Hematopoietic multipotent progenitor cell treated with erythropoietin and hydrocortisone succinate and interleukin-3 and kit ligand, for 17 days (in vitro differentiated cells): Measurements from ENCODE around the gene FRMPD1.

Experiments used
- DNase-seq: peaks from one replicate; pipeline ENCODE4 v3.0.0-alpha.2; 2015; ENCODE audit warnings: low spot score

FRMPD1 gene

DNA sequence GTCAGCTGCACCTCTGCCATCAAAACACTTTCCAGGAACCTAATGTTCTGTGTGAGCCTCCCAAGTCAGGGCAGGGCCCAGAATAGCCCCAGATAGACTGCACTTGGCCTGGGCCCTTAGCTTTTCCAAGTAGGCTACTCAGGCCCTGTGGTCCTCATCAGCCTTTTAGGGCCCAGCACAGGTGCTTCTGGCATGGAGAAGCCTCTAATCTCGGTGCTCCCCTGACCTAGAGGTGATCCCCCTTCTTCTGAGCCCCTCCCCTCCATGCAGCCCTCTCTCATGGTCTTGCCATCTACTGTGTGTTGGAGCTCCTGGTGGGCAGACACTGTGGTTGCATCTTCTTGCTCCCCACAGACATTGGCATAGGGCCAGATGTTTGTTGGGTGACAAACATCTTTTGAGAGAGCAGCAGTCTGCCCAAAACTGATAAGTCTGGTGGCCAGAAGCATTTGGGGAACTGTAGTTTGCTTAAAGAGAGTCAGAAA lies 28.1 kb downstream of the FRMPD1 start:
- DNase-seq: peak; percentile 23

DNA sequence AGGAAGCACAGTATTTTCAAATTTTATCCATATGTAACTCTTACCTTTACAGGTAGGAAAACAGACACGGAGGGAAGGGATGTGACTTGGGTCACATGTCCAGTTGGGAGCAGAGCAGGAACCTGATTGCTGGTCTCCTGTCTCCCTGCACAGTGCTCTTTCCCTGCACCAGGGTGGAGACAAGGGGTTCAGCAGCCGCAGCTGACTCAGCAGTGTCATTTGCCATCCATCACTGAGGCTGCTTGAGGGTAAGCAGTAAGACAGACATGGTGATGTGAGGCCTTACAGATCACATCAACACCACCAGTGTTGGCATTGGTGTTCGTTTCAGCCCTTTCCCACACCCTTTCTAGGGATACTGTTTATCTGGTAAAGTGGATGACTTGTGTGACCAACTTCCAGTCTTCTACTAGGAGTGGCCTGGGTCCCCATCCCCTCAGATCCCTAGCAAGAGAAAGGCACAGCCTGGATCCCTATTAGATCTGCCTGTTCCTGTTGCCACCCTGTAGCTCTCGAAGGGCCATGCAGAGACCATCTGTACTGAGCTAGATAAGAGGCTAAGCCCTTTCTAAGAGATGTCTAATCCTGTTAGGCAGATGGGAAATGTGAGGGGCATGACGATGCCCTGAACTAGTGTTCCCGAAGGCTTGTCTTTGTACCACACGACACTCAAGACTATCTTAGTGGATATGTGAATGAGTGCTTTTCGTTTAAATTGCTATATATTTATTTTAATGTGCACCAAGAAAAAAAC lies 29.1 kb downstream of the FRMPD1 start:
- no peak for DNase-seq

DNA sequence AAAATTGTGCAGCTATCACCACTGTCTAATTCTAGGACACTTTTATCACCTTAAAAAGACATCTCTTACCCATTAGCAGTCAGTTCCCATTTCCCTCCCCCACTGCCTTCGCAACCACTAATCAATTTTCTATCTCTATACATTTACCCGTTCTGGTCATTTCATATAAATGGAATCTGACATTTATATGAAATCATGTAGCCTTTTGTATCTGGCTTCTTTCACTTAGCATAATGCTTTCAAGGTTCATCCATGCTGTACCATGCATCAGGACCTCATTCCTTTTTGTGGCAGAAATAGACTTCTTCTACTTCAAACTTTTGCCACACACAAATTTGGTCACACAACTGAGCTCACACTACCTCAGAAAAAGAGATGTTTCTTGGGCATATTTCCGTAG lies 32.2 kb downstream of the FRMPD1 start:
- no peak for DNase-seq

DNA sequence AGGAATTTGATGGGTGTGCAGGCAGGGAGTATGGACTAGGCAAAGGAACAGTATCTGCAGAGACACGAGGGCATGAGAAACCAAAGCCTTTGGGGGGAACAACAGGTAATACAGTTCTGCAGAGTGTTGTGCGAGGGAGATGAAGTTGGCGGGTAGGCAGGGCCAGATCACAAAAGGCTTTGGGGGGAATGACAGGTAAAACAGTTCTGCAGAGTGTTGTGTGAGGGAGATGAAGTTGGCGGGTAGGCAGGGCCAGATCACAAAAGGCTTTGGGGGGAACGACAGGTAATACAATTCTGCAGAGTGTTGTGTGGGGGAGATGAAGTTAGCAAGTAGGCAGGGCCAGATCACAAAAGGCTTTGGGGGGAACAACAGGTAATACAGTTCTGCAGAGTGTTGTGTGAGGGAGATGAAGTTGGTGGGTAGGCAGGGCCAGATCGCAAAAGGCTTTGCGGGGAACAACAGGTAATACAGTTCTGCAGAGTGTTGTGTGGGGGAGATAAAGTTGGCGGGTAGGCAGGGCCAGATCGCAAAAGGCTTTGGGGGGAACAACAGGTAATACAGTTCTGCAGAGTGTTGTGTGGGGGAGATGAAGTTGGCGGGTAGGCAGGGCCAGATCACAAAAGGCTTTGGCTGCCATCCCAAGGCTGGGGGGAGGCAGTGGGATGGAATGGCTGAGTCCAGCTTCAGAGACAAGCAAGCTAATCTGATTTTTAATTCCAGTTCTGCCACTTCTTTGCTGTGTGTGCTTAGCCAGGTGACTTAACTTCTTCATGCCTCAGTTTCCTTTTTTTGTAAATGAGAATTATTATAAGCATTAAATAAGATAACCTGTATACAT lies 33.0 kb downstream of the FRMPD1 start:
- DNase-seq: no peak

DNA sequence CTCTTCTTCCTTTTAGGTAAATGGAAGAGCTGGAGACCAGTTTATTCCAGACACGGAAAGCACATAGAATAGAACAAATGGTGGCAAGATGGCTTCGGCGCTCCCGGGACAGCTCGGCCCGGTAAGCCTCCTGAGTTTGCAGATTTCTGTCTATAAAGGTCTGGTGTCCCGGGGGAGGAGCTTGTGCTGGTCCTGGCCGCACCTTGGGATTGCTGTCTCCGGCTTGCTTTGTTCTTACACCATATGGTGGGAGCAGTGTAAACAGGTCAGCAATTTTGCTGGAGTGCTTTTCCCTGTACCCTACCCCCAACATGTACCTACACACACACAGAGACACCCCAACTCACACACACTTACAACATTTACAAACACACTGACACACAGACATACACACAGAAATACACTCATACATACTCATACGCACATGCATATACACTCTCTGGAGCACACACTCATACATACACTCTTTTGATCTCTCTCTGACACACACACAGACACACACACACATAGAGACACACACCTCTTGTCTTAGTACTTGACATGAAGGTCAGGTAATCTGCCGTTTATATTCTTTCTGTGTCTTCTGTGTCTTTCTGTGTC lies 42.0 kb downstream of the FRMPD1 start:
- no peak for DNase-seq

DNA sequence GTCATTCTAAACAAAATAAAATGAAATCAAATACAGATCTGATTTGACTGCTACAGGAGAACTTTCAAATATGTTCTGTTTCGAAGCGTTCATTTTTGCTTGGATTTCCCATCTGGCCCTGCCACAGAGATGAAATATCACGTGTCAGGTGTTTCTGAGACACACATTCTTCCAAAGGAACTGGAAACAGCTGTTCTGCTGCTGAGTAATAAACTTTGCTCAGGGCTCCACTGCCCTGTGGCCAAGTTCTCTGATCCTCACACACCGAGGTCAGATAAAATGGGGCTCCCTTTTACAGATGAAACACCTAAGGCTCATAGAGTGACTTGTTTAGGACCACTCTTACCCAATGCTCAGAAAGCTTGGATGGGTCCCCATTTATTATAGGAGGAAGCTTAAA lies 42.5 kb downstream of the FRMPD1 start:
- DNase-seq: no peak

DNA sequence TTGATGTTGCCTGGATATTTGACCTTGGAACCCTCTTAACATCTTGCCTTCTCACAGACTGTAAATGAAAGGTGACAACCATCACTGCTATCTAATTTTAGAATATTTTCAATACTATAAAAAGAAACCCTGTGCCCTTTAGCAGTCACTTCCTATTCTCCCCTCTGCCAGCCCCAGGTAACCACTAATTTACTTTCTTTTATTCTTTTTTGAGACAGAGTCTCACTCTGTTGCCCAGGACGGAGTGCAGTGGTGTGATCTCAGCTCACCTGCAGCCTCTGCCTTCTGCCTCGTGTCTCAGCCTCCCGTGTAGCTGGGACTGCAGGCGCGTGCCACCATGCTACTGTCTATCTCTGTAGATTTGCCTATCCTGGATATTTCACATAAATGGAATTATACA lies 43.6 kb downstream of the FRMPD1 start:
- no peak for DNase-seq

DNA sequence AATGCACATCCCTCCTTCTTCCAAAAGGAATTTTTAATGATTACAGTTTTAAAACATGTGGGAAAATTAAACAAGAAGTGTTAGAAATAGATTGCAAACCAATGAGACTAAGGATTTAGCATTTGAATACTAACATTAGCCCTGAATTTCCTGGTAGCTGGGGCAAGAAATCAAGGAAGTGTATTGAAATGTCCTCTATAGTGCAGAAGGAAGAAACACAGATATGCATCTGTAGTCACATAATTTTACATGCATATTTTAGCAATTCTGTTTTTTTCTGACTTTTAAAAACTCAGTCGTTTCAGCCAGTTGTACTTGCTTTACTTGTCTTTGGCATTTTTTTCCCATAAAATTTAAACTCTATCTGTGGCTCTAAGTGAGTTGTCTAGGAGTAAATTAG lies 45.8 kb downstream of the FRMPD1 start:
- no peak for DNase-seq

DNA sequence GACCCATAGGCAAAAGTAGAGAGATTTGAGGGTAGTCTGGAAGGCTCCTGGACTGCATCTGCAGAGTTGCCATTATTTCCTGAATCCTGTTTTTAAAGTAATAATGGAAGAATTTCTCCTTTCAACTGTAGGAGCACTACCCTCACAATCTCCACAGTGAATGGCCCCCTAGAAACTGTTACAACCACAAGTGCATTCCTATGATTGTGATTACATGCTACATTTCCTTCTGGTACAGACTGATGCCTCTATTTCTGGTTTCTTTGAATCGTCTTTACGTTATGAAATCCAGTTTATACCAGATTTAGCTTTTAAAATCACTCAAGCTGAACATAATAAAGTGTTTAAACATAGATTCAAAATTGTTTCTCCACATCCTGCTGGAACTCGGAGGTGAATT lies 49.4 kb downstream of the FRMPD1 start:
- no peak for DNase-seq

DNA sequence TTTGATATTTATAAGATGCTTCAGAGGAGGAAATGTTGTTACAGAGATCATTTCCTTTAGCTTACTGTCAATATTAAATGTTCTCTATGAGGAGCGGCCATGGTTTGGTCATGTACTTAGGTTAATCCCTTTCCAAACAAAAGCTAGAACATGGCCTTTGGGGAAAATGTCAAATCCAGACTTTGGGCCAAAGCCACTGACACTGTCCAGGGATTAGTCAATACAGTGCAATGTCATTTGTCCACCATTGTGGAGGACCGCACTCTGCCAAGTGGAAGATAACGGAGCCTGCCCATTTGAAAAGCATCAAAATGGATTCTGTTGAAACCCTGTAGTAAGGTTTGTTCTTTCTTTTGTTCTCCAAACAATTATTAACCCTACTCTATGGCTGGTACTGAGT lies 50.1 kb downstream of the FRMPD1 start:
- DNase-seq: no peak

DNA sequence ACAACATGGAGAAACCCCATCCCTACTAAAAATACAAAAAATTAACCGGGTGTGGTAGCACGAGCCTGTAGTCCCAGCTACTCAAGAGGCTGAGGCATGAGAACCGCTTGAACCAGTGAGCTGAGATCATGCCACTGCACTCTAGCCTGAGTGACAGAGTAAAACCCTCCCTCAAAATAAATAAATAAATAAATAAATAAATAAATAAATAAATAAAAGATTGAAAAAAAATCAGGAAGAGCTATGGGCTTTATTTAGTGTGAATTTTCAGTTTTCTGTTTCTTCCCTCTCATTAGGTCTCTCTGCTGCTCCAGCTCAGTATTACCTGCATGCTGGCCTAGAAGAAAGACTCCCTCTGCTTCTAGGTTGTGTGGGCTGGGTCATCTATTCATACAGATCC lies 55.0 kb downstream of the FRMPD1 start:
- DNase-seq: no peak

DNA sequence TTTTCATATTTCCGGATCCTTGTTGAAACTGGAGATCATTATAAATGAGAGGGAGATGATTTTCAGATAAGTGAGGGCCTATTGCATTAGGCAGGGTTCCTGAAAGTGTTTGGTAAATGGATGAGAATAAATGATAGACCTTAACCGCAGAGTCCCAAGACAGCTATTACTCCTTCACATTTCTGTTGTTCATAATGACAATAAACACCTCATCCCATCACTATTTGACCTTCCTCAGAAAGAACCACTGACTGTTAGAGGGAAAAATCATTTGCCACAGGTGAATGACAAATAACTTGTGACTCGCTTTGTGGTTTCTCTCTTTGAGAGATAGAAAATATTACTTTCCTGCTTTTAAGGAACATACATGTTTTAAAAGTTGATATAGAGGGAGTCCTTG lies 55.5 kb downstream of the FRMPD1 start:
- no peak for DNase-seq

DNA sequence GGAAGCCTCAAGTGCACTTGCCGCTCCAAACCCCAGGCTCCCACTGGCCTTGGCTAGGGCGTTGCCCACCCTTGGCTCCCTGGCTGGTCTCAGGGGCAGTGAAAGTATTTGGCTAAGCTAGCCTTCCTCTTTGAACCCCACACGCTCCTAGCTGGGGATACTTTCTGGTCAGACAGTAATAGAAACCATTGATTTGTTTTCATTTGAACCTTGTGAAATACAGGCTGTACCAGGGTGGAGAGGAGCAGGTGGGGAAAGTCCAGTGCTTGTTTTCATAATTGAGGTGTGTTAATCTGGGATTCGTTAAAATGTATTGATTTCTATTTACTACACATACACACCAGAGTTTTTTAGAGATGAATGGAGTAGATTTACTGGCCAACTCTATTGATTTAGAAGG lies 57.0 kb downstream of the FRMPD1 start:
- DNase-seq: no peak

DNA sequence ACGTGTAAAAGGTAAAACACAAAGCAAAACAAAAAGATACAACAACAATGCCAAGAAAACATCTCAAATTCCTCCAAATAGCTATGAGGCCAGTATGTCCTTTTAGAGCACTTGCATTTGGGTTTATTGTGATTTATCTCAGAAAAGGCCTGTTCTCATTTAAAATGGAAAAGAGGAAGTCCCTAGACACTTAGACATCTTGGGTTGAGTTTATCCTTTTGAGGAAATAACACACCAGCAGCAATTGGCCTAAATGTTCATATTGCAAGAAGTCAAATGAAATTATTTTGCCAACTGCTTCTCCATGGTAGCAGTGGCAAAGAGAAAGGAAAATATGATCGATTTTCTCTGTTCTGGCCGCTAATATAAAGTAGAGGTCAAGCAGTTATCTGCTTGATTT lies 59.3 kb downstream of the FRMPD1 start:
- no peak for DNase-seq

DNA sequence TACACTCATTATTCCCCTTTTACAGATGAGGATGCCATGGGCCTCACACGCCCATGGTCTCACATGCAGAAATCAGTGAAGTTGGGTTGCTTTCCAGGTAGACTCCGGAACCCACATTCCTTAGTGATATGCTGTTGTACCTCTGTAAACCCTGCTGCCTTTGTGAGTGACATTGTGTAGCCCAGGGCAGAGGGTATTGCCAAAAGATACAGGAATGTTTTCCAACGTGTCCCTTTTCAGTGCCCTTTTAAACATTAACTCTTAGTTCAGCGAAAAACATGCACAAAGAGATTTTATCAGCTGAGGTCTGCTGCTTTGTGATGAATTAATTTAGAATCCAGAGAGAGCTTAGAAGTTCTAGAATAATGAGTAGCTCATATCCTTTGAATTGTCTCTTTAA lies 64.5 kb downstream of the FRMPD1 start:
- DNase-seq: no peak

DNA sequence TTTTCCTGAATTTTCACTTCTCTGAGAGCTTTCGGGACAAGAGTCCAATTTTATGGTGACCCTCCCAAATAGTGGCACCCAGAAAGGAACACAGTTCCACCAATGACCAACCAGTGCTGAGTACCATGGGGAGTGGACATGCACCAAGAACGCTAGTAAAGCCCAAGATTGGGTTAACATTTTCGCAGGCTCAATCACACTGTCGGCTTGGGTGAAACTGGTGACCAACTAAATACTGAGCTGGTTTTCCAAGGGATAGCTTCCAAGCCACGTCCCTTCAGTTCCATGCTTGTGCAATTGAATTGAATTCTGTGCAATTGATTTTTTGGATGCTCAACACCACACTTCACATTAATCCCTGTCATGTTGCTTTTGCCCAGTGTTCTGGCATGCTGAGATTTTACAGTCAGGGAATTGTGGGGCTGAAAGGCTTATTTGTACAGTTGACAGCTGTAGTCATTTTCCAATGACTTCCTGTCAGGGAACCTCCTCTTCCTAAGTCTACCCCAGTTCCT lies 65.3 kb downstream of the FRMPD1 start:
- no peak for DNase-seq

DNA sequence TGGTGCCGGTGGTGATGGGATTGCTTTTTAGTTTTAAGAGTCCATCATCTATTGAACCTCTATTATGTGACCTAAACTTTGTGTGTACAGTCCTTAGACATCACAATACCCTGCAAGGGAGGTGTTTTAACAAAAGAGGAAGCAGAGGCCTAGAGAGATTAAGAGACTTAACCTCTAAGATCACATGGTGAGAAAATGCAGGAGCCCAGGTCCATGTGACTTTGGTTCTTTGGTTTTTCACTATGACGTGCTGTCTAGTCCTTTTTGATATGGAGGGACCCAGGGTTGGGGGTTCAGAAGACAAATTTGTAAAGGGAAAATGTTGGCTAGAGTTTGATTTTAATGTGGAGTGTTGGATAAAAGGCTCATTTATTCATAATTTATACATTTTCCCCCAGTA lies 68.8 kb downstream of the FRMPD1 start:
- DNase-seq: no peak

DNA sequence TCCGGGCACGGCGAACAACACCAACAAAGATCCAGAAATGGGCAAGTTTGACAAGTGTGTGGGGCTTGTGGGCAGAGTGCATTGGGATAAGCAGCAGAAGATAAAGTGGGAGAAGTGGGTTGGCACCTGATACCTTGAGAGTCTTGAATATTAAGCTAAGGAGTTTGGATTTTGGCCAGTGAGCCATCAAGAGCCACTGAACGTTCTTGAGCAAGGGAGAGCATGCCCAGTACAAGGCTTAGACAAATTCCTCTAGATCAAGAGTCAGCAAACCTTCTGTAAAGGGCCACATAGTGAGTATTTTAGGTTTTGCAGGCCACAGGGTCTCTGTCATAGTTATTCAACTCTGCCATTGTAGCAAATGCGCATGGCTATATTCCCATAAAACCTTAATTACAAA lies 76.3 kb downstream of the FRMPD1 start:
- no peak for DNase-seq

DNA sequence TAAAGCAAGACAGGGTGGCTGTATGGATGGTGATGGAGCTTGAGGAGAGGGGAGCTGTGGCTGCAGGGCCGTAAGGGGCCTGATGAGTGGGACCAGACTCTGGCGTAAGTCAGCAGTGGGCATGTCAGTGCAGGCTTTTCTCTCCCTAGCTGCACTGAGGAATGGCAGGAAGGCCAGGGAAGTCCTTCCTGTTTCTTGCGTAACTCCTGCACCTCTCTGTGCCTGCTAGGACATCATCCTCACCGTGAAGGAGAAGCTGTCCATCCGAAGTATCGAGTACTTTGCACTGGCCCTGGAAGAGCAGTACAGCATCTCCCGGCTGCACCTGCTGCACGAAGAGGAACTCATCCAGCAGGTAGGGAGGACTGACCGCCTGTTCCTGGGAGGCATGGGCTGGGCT lies 78.7 kb downstream of the FRMPD1 start:
- DNase-seq: no peak

DNA sequence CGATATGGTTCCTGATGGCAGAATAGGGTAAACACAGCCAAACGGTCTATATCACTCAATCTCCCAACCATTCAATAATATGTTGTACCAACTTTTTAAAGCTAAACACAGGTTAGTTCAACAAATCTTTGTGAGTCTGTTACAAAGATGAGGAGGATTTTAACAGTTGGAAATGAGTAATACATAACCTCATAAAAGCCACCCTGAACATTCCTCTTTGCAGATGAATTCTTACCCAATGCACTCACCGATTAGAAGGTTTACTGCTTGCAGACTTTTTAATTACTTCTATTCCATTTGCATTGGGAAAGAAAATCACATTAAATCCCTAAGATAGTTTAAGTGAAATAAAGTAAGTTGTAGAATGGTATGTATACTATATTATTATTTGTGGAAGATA lies 79.5 kb downstream of the FRMPD1 start:
- no peak for DNase-seq

DNA sequence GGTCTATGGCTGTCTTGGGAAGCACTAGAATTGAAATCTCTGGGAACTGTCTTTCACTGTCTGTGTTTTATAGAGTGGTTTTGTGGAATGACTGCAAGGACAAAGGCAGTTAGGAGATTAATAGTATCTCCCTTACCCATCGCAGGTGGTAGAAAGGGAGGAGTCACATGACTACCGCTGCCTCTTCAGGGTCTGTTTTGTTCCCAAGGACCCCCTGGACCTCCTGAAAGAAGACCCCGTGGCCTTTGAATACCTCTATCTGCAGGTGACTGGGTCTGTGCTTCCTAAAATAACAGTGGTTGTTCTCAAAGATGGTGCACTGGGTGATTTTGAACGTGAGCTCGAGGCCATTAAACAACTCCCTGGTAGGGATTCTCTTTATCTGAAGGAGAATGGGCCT lies 80.1 kb downstream of the FRMPD1 start:
- no peak for DNase-seq

DNA sequence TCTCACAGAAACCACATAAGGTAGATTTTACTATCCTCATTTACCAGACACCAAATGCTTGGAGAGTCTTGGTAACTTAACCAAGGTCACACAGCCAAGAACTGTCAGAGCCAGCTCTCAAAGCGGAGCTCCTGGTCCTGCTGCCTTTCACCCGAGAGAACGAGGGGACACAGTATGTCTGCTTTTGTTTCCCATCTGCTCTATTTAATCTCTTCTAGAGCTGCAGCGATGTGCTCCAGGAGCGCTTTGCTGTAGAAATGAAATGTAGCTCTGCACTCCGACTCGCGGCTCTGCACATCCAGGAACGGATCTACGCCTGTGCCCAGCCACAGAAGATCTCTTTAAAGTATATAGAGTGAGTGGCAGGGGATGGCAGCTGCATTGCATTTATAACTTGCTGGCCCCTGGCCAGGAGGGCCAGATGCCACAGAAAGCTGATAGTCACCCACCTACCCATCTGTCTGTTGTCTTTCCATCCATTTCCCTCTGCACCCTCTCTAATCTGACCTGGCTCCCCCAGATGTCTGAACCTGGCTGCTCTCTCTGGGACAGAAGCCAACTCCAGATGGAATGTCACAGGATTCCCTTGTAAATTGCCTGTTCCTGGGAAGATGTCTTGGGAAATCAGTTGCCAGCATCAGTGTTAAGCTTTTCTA lies 81.5 kb downstream of the FRMPD1 start:
- no peak for DNase-seq
